GM19238 (cell line): ENCODE measurements around the gene RPTOR.
A peak's percentile ranks its signal among the peaks of the same experiment; 100 is the strongest.

ENCODE experiments used
- DNase-seq: peaks from one replicate; pipeline ENCODE4 v3.0.0; 2011; ENCODE audit warnings: low spot score; ENCODE audit not compliant: insufficient read length

The RPTOR gene

DNA sequence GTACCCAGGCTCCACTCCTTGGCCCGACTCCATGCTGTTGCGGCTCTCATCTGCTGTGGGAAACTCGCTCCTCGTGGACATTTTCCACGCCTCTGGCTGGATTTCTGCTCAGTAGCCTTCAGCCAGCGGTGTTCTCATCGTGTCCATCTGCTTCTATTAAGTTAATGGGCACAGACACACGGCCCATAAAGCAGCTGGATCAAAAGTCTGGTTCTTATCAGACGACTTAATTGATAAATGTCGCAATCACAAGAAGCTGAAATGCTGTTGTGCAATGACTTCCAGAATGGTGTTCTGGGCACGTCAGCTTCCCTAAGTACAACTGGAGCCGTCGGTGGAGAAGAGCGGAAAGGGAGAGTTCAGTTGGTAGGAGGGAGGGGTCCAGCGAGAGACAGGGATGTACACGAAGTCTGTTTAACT, 235.3 kb downstream of the RPTOR start:
- no peak for DNase-seq

DNA sequence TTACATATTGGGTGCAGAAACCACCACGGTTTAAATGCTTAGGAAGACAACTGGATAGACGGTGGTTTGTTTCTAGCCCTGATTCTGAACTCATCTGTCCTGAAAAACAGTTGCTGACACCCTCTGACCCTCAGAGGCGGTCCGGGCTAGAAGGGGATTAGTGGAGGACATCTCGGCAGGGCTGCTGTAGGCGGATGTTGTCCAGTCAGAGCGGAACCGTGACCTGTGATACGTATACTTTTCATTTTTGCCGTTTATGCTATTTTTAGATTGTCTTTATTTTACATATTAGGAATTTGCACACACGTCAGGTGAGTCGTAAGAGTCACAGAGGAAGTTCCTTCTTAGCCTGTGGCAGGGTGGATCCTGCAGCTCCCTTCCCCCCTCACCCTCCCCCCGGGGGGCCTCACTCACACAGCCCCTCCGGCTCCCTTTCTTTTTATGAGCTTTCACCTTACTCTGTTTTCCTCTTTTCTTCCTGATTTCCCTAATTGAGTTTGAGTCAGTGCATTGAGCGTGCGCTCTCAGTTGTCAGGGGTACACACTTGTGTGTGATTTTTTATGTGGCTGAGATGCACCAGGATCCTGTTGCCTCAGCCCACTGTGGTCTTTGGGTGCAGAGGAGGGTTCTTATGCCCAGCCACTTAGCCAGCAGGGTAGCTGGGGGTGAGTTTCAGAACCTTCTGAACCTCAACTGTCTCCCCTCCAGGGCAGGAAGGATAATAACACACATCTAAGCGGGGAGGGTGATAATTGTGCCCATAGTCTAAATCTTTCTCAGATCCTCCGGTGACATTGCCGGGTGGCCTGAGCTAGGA, 236.0 kb downstream of the RPTOR start:
- DNase-seq = peak; percentile 60

DNA sequence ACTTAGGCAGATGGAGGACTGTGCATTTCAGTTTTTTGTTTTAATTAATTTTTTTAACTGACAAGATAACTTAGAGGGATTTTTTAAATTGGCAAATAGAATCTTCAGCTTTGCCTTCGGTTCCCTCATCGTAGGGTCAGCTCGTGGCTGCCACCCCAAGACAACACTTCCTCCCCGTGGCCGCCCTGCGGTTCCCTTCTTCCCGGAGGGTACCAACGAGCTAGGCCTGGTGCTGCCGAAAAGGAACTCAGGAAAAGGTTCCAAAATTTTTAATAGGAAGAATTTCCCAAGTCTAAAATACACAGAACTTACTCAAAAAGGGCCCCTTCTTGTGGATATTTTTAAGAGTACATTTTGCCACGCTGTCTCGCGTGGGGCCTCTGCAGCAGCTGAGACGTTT, 236.6 kb downstream of the RPTOR start:
- DNase-seq = no peak

DNA sequence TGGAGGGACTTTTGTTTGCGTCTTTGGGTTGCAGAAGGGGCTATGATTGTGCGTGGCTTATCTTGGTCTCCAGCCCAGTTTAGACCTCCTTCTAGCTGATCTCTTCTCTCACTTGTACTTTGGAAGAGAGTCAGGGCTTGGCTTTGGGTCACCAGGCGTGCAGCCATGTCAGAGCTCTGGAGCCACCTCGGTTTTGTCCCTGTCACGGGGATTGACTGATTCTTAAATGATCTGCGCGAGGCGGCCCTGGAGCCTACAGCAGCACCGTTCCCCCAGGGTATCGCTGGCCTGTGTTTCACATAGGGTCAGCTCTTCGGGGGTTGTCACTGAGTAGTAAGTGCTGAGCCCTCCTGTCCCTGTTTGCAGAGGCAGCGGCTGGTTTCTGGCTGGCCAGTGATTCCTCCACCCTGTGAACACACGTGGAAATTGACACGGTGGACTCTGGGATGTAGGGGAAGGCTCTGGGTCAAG, 237.2 kb downstream of the RPTOR start:
- DNase-seq = no peak

DNA sequence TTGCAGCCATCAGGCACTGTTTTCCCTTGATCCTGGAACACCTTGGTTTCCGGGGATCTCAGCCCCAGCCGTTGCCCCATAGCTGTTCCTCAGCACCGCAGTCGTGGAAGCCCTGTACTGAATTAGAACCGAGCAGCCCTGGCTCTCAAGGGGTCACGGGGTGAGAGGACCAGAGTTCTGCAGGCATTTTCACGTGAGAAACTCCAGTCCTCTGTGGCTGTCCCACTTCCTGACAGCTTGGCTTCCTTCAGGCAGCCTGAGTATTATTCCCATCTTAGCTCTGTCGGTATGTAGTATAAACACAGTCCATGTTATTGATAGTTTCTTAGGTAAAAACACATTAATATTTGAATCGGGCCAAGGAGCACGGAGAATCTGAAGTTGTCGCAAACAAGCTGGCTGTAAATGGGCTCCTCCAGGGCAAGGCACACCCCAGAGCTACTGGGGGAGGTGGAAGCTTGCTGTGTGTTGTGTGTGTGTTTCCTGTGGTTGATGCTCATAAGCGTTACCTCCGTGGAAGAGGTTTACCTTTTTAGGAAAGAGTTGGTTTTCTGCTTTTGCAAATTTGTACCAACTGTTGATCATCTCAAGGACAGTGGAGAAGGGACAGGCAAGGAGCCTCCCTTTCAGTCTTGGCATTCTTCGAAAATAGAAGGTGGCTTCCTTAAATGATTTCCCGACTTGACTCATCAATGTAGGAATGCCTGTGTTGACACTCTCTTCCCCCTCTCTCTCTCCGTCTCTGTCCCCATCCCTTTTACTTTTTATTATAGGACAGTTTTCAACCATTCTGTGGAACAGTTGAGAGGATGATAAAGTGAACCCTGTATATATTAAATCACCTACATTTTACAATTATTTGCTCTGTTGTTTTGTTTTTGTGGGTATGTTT, 238.1 kb downstream of the RPTOR start:
- no peak for DNase-seq

DNA sequence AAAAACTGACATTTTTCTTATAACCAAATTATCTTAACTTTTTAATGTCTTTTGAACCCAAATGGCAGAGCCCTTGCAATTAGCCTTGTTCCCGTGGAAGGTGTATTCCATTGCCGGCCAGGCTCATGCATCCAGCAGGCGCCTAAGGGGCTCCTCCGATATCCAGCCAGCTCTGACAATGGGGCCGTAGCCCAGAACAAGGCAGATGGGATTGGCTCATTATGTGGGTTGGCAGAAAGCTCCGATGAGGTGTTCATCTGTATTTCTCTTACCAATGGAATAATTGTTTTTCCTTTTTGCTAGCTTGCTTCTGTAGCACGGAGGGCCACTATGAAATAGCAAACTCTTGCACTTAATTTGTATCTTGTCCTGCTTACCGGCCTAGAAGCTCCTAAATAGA, 238.8 kb downstream of the RPTOR start:
- DNase-seq = no peak

DNA sequence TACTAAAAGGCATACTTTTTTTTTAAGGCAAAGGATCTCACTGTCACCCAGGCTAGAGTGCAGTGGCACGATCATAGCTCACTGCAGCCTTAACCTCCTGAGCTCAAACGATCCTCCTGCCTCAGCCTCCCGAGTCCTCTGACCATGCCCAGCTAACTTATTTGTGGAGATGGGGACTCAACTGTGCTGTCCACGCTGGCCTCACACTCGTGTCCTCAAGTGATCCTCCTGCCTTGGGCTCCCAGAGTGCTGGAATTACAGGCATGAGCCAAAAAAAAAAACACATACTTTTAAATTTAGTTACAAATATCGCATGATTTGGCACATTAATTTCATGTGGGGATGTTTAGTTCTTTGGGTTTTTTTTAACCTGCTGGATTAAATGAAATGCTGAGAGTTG, 239.3 kb downstream of the RPTOR start:
- no peak for DNase-seq

DNA sequence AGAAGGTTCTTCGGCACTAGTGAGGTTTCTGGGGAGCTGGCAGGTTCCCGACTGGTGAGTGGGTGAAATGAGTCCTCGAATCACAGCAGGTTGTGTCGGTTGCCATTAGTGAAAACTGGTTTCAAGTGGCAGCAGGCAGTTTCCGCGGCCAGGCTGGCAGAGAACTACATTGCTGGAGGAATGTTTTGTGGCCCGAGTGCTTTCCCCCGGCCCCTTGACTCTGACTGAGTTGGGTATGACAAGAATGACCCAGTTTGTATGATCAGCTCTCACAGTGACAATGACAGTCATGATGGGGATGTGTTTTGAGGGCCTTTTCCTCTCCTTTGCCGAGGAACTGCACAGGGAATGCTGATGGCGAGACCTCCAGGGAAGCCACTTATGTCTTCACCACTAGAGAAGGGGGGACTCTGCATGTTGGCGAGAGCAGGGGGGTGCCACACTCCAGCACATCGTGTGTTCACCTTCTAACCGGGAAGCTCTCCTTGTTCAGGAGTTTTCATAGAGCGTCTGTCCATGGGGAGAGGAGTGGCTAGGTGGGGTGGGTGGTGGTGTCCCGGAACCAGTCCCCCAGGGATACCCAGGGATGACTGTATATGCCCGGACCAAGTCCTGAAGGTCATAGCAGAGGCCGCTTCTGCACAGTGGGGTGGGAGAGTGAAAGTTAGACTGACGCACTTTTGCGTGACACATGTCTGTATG, 241.0 kb downstream of the RPTOR start:
- DNase-seq = no peak

DNA sequence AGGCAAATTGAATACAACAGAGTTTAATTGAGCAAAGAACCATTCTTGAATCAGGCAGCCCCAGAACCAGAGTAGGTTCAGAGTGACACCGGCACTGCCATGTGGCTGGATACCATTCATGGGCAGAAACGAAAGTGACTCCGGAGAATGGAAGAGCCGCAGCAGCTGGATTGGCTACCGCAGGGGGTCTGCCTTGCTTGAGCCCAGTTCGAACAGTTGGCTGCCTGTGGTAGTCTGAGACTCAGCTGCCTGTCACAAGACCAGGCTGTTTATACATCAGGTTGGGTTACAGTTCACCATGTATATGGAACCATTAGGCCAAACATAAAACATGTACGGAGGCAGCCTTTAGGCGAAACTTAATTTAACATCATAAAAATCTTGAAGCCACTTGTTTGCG, 241.8 kb downstream of the RPTOR start:
- no peak for DNase-seq

DNA sequence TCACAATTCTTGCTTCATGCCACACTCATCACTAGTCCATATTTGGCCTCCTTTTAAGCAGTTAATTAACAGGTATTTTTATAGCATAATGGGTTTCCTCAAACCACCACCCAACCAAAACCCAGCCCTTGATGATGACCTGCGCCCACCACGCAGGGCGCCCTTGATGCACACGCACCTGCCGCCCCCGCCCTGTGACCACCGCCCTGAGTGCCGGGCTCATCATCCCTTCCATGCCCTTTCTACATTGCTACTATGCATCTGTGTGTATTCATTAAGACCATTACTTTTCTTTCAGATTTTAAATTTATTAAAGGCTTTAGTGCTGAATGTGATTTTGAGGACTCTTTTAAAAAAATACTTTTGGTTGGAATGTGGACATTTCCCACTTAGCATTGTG, 242.2 kb downstream of the RPTOR start:
- no peak for DNase-seq

DNA sequence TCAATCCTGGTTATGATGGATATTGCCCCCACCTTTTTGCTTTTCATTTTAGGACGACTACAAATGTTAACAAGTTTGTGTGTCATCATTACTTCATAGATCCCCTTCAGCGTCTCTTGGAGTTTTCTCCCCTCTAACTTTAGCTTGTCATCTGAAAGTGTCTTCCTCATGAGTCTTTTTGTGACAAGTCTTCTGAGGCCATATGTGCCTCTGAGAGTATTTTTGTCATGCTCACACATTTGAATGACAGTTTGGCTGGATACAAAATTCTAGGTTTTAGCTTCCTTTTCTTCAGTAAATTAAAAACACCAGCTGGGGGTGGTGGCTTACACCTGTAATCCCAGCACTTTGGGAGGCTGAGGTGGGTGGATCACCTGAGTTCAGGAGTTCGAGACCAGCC, 243.2 kb downstream of the RPTOR start:
- no peak for DNase-seq

DNA sequence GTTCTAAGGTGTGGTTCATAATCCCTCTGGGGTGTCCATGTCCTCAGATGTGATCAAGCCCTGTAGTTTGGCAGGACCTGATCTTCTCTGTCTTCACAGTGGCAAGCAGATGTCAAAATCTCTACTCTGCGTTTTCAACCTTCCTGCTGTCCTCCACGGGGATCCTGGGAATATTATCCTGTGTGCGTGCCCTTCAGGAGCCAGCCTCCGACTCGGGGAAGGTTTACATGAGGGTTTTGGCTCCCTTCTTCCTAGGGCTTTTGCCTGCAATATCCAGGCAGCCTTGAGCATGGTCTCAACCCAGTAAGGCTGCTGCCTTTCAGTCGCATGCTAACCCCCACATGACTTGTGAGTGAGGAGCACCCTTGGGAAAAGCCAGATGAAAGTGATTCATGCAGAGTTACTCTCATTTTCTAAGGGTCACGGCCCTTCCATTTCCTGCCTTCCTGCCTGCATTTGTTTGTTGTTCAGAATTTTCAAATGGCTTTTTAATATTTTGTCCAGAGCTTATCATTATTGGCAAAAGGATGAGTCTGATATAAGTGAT, 244.8 kb downstream of the RPTOR start:
- DNase-seq = no peak

DNA sequence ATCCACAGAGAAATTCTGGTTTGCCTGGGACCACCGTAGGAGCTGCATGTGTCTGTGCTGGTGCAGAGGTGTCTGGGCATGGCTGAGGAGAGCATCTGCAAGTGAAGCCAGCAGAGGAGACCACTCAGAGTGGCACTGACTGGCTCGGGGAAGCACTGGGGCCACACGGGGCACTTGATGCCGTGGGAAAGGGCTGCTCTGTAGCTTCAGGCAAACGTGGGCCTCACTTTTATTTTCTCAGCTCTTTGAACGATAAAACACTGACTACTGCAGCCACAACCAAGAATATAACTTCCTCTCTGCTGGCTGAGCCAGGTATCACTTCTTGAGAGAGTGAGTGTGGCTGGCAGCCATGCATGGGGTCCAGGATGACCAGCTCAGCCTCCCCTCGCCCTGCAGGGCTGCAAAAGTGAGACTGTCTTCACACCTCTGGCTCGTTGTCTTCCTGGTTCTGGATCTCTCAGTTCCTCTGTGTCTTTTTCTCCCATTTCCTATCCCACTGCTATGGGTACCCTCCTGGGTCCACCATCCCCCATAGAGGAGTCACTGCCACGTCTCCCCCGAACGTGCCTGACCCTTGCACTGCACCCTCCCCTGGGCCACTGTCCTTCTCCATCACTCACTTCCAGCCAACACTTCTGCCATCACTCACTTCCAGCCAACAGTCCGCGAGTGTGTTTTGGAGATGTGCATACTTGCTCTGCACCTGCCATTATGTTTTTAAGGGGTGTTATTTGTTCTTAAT, 245.6 kb downstream of the RPTOR start:
- peak; percentile 63 for DNase-seq

DNA sequence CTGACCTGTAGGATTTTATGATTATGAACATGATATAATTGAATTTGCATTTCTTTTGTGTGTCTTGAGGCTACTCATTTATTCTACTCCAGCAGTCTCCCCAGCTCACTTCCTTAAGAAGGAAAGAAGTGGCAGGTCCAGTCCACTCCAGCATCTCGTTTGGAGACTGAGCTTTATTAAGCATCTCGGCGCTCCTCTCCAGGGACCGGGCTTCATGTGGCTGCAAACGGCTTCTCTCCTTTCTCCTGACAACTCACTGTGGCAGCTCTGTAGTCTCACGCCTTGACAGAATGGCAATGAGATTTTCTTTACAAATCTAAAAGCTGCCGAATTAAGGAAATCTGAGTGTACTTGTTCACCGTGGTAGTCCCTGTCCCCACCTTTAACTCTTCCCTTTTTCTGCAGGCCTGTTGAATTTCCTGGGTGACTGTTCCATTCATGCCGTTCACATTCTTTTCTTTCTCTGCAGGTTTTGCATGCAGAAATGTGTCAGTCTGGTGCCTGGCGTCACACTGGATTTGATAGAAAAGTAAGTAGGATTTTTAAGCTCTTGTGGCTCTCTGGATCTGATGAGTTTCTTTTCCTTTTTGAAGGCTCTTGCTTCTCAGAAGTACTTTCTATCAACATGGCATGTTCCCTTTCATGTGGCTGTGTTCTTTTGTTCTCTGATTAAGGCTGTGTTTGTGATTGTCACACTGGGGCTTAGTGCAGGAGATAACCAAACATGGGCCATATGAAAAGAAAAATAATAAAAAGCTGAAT, 246.5 kb downstream of the RPTOR start:
- DNase-seq = no peak

DNA sequence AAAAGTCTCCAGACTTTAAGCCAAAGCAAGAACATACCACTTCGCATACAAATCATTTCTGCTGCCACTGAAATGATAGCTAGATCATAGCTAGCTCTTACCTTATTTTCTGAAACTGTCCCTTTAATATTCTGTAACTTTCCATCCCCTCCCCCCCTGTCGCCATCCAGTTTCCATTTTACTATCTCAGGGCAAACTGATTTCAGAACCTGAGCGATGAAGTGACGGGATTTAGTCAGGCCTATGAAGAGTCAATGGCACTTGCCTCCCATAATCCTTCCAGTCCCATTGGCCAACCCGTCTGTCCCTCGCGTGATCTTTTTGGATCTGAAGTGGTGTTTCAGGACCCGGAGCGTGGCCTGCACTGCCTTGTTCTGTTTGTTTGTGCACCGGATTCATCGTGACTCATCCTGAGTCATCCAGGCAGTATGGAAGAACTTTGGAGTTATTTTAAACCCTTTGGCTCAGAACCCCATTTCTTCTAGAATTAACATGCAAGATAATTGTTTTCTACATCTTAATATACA, 247.2 kb downstream of the RPTOR start:
- DNase-seq = no peak

DNA sequence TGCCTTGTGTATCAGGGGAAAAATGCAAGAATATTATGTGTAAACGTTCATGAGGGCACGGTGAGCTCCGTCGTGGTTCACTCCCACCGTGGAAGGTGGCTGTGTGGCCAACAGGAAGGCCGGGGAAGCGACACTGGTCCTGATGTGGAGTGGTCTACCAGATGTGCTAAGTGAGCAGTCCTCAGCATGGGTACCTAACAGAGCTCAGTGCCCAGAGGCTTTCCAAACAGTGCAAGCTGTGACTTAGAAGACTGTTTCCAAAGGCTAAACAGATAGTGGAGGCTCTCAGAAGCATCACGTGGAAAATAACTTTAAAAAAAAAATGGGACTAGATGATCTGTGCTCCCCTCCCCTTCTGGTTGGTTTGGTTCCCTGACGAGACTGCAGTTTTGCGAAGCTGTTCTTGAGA, 247.7 kb downstream of the RPTOR start:
- no peak for DNase-seq

DNA sequence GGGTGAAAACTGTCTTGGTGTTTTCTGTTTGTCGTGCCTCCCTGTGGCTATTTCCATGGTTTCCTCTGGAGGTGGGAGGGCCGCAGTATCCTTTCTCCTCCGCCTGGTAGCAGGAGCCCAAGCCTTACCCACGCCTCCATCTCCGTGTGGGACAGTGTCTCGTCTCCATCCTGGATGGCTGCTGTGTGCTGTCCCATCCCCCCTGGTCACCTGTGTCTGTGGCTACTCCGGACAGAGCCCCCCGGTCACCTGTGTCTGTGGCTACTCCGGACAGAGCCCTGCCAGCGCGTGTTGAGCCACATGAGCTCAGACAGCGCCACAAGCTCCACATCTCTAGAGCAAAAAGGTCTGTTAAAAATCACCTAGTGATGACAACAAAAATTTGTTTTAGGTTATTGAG, 248.8 kb downstream of the RPTOR start:
- DNase-seq = no peak

DNA sequence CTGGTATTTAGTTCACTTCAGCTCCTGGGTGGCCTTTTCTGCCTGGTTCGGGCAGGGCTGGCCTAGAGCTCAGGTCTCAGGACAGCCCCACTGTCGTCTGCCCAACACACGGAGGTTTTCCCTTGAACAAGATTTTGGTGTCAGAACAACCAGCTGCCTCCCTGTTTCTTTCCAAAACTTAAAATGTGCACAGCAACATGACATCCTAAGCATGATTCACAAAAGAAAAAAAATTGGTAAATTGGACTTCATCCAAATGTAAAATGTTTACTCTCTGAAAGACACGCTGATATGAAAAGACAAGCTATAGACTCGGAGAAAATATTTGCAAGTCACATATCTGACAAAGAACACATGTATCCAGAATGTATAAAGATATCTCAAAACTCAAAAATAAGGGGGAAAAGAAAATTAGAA, 249.2 kb downstream of the RPTOR start:
- no peak for DNase-seq

DNA sequence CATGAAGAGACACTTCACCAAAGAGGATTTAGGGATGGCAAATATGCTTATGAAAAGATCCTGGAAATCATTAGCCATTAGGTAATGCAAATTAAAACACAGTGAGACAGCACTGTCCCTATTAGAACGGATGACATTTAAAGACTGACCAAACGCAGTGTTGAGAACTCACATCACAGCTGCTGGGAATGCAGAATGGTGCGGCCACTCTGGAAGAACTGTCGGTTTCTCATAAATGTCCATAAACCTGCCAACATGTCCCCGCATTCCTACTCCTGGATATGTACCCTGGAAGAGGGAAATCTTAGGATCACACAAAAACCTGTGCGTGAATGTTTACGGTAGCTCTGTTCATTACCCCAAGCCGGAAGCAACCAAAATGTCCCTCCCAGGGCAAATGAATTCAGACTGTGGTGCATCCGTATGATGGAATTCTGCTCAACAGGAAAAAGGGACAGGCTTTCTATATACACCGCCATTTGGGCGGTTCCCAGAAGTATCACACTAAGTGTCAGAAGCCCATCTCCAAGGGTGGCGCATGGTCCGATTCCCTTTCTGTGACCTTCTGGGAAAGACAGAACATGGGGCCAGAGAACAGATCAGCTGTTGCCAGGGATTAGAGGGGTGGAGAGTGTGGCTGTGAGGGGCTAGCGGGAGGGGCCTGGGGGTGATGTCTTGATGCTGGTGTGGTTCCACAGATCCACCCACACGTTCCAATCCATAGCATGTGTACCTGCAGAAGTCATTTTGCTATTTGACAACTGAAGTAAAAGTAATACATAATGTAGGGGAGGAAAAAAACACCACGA, 249.8 kb downstream of the RPTOR start:
- DNase-seq = no peak
